Epithelial cell of prostate (primary cell): ENCODE results near the gene ZFHX3.

Experiments used
- DNase-seq: peaks from one replicate; pipeline ENCODE4 v3.0.0-alpha.2; 2011; ENCODE audit warnings: low read depth, low spot score
- H3K27ac ChIP-seq: fragments of 450-650 bp; 2 replicates; pipeline ENCODE4 v1.5.1; 2017; ENCODE audit warnings: mild to moderate bottlenecking

ZFHX3 gene

DNA sequence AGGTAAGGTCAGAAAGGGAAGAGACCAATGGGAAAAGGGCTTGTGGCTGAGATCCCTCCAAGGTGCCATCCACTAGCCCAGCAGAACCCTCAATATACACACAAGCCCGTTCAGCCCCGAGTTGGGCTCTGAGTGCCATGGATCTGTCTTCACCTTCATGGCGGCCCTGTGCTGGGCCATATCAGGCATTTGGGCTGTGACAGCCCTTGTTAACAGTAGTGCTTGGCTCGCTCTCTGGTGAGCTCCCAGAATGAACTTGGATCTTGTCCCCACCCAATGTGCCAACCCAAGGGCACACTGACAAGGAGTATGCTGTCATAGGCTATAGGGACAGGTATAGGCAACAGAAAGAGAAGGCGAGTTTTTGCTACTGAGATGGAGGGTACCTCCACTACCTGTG lies 182.7 kb downstream of the ZFHX3 start:
- no peak for DNase-seq
- no peak overlapping the region for H3K27ac ChIP-seq

DNA sequence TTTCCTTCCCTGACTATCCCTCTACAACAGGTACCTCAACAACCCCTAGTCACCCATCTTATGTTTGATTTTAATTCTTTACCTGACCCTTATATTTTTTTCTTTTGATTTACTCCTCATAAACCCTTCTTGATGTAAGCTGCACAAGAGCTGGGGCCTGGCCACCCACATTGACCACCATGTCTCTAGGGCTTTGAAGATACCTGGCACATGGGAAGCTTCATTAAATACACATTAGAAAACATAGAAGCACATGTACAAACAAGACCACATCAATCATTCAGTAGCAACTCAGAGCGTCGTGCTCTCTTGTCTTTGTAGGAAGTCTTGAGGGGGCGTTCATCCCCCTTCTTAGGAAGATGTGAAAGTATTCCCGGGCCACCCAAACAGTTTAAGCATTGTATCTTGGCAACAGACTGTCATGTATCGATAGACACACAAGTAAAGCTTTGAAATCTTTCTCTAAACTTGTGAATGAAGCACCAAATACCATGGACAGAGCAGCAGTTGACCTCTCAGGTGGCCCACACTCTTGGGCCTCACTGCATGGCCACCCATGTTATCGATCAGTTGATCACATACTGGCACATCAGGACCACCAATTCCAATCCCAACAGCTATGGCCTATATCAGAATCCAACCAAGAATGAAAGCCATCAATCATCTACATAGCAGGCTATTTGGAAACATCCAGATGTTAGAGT lies 183.6 kb downstream of the ZFHX3 start:
- no peak overlapping the region for H3K27ac ChIP-seq
- DNase-seq, result no peak

DNA sequence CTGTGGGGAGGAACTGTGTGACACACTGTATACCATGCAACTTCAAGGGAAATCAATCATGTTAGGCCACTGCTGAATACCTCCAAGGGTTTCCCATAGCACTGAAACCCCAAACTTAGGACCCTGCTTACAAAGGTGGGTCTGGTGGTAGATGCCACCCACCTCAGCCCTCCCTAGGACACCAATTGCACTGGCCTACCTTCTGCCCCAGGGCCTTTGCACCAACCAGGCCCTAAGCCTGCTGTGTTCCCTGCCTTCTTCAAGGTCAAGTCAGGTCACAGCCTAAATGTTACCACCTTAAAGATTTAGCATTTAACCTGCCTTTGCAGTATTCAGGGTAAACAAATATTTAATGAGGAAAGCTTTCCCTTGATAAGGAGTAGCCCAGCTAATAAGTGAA lies 185.8 kb downstream of the ZFHX3 start:
- H3K27ac ChIP-seq, result no peak overlapping the region
- DNase-seq, result no peak

DNA sequence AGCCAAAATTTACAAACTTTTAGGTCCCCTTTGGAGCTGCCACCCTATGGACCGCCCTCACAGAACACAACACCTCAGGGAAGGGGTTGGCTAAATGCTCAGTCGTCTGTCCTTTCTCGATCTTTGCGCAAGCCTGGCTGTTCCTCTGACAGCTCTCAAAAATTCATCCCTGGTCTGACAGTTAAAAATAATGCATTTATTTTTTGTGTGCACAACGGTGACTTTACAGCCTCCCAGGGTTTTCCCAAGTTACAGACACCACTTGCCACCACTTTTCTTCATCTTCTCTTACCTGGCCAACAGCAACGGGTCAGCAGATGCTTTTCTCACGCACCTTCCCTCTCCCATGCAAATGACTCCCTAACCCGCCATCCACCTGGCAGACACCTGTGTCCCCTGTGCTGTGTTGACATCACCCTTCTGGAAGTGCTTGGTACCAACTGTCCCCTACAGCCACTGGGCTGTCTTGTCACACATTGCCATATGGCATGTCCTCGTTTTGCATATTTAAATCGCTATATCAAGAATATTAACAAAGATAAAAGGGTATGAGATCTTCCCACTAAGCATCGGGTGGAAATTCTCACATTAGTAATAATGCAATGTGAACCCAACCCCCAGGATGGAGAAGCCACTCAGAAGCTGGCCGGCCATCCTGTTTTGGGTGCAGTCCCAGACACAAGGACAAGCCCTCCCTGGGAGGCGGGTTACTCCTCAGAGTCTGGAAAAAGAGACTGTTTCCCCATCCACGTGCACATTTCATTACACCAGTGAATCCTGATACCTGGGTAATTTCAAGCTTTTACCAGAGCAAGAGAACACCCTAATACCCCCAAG lies 187.0 kb downstream of the ZFHX3 start:
- no peak for DNase-seq
- H3K27ac ChIP-seq, result no peak overlapping the region

DNA sequence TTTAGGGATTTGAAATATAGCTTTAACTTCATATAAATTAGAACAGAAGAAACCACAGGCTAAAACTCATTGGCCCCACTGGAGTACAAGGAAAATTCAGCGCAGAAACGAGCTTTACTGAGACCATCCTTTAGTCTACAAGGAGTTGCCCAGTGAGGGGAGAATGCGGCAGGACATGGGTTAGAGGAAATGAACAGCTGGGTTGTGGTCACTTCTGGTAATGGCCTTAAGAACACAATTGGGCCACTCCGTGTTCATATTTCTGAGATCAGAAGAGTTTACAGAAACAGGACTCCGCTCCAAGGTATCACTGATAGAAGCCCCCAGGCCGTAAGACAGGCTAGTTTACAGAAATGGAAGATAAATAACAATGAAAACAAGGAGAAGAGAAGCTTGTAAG lies 188.3 kb downstream of the ZFHX3 start:
- DNase-seq, result no peak

DNA sequence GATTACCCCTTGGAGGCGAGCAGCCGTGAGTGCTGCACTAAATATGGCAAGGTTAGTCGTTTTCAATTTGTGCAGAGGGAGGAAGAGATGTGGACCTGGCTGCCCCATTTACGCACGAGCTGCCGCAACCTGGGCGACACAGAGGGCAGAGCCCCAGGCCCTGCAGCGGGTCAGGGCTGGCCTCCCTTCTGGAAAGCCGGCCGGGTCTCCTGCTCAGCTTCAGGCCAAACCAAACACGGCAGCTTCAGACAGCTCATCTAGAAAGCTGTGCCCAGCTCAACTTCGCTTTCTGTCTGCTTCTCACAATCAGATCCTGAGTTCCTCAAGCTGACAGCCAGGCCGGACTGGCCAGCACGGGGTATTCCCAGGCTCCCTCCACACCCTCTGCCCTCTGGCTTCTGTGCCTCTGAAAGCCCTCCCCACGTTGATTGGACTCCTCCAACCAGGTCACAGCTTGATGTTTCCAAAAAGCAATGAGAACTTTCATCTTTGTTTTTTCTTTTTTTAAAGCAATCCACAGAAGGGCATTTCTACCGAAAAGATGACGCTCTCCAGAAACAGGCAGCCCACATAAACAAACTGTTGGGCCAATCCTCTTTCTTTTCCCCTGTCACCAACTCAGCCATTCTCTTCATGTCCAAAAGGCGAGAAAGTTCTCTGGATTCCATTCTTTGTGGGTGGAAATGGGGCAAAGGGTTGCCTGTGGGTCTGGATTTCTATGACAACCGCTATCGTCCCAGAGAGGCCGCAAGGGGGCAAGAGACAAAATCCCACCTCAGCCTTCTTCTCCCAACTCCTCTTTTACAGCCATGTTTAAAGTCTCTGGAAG lies 189.0 kb downstream of the ZFHX3 start:
- DNase-seq, result no peak
- no peak overlapping the region for H3K27ac ChIP-seq

More for the DNA sequence above, 188.3 kb downstream of the ZFHX3 start:
- no peak overlapping the region for H3K27ac ChIP-seq

DNA sequence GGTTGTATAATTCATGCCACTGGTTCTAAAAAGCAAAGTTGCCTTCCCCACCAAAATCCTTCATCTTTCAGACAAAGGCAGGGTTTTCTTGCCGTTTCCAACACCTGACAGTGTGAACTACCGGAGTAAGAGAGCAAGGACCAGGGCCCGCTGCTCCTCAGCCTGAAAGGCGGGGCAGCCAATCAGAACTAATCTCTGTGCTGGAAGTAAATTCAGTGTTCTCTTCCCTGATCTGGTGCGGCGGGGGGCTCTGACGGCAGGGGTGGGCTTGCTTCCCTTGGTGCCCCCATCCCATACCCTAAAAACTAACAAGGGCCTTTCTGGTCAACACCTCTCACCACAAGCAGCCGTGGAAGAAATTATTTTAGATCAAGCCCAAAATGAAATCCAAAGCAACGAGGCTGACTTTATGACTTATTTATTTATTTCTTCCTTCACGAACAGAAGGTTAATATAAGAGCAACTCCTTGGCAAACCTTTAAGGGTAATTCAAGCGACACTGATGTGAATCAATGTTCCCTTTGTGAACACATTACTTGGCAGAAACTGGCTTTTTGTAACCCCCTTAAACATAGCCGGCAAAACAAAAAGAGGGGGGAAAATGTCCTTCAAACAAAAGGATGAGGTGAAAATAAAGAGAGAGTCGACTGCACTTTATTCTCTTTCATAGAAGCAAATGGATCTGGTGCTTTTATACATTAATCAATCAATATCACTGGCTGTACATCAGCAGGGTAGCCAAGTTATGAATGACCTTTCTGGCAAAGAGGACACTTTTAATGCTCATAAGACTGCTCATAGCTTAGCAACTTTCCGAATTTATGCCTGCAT lies 189.9 kb downstream of the ZFHX3 start:
- no peak overlapping the region for H3K27ac ChIP-seq
- no peak for DNase-seq

DNA sequence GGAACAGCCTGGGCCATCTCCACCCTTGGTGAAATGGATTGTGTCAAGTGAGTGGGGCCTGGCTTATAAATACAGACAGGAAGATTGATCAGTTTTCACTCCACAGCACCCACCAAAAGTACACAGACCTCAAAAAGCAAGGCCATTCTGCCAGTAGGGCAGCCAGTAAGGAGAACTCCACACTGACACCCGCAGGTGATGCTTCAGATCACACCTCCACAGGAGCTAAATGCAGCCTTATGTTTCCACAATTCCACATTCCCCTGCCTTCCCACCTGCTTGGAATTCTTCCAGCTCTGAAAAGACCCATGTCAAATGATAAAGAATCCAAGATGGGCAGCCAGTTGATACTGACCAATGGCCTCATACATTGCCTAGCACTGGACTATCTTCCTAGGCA lies 191.1 kb downstream of the ZFHX3 start:
- H3K27ac ChIP-seq, result no peak overlapping the region

DNA sequence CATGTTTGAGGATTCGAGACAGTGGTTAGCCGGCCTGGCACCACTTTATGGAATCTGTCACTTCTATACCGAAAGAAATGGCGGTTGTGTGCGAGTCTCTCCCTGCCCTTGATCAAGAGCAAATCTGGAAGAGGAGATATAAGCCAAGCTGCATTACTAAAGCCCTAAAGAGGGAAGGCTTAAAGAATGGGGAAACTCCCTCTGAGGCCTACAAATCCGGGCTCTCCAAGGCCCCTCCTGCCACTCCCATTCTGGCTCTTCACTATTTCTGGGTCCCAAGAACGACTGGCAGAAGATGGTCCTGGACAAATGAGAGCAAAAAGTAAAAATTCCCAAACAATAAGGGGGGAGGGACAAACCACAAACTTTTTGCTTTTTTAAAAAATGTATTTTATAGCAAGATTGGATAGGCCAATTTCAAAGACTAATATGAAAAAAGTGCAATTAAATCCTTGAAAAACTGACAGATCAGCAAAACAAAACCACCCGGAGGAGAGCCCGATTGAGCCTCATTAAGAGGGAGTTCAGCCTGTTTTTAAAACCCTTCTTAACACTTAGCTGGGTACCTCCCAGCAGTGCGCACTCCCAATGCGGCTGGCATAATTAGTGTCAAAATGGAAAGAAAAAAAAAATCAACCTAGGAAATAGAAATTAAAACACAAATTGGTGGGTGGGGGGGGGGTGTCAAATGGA lies 193.5 kb downstream of the ZFHX3 start:
- DNase-seq, result no peak
- H3K27ac ChIP-seq, result no peak overlapping the region

More for the DNA sequence above, 191.1 kb downstream of the ZFHX3 start:
- DNase-seq, result no peak

DNA sequence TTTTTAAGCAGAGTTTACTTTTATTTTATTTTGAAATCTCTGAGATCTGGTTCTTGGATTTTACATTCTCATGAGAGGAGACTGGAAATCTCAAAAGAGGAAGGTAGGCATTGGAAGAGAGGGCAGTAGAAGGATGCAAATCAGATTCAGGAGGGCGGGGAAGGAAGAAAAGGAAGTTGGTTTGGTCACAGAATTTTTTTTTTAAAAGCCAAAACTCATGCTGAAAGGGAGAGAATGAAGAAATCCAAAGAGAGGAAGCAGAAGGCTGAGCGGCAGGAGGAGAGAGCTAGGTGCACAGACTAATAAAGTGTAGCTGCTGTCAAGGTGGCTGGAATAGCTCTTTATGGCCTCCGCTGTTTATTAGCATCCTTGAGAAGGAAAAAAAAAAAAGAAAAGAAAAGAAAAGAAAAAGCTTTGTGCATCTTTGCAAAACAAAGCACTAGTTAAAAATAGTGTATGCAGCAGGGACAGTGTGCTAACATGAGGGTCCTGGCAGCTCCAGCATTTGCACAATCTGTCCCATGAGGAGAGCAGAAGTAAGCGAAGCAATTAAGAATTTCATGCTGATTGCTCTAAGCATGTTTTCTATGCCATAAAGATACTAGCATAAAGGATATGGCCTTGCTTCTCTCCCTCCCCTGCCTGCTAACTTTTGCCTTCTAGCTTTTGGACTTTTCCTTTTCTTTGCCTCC lies 194.2 kb downstream of the ZFHX3 start:
- no peak overlapping the region for H3K27ac ChIP-seq
- no peak for DNase-seq

DNA sequence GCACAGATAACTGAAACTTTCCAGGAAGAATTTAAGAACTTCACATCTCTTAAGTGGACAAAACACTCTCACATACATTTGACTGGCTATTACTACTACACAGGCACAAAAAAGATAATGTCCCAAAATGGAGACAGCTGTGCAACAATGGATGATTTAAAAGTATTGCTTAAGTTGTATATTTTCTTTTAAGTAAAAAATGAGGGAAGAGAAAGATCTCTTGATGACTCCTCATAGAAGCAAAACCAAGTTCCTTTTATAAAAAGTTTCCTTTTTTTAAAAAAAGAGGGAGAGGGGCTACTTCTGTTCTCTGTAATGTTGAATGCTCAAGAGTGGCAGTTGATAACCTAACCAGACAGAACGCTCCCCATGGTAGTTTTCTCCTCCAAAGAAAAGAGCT lies 195.5 kb downstream of the ZFHX3 start:
- no peak overlapping the region for H3K27ac ChIP-seq
- no peak for DNase-seq

DNA sequence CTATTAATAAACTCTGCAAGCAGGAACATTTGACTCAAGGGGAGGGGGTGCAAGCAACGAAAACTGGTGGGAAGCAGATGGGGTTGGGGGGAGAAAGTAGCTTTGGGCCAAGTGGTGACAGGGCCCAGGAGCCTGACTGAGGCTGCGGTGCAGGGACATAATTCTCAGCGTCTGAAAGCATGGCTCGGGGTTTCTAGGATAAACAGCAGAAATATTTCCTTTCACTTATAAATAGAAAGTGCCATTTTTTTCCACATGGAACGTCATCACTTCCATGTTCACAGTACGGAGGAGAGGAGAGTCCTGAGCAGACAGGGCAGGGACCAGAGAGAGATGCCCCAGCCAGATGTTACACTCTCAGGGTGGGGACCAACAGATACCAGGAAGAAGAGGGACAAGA lies 197.1 kb downstream of the ZFHX3 start:
- no peak overlapping the region for H3K27ac ChIP-seq
- DNase-seq, result no peak

DNA sequence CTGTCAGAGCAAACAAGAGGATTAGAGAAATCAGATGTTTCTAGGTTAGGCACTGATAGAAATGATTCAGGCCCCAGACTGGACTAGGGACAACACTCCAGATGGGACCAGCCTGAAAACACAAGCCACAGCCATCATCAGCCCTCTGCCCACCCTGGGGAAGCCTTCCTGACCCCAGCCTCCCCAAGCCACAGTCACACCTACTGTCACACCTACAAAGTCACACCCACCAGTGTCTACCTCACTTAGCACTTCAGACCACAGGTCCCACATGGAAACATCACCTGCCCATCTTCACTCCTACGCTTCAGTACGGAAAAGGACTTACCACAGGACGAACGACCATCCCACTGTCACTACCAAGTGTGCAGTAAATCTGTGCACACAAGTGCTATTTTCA lies 197.9 kb downstream of the ZFHX3 start:
- DNase-seq, result no peak
- H3K27ac ChIP-seq, result no peak overlapping the region

DNA sequence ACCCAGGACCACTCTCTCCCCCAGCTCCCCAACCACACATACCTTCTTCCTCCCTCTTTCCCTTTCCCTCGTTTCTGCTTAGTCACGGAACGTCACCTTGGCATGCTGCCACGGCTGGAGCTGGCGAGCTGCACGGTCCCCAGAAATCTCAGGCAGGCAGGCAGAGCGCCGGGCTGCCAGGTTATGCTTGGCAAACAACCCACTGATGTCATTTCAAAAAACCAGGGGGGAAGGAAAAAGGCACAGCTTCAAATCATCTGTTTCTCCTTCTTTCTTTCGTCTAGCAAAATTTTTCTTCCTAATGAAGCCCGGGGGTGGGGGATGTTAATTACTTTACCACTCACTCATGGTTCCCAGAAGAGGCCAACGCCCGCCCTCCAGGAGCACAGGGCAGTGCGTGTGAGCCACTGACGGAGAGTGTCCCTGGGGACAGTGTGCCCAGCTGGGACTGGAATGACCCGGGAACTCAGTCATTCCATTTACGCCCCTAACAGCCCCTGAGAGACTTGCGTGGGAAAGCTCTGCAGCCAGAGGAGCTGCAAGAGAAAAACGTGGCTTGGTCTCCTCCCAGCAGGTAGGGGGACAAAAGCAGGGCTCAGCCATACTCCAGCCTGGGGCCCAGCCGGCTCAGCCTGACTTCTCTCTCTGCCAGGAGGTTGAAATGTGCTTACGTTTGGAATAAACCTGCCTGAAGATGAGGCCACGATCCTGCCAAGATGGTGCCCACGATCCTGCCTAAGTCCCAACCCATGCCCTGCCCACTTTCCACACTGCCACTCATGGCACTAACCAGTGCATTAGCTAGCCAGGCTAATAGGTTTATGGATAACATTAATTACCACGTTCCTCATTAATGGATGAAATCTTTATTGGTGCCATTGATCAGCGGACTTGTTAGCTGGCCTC lies 198.9 kb downstream of the ZFHX3 start:
- DNase-seq, result peak; percentile 31
- H3K27ac ChIP-seq, result peak overlapping the region; percentile 37

DNA sequence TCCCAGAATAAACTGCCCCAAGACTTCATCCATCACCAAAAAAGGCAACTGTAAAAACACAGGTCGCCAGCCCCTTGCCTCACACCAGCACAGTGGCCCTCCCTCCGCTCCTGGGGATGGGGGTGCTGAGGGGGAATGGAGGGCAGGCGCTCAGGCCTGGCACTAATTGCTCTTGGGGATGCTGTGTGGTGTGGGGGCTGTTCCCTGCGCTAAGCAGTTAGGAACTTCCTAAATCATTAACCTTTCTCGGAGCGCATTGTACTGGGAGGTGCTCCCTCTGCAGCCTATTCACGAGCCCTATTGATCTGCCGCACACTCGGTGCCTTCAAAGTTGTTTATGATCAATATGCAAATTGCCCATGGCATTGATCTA lies 199.9 kb downstream of the ZFHX3 start:
- no peak for DNase-seq

DNA sequence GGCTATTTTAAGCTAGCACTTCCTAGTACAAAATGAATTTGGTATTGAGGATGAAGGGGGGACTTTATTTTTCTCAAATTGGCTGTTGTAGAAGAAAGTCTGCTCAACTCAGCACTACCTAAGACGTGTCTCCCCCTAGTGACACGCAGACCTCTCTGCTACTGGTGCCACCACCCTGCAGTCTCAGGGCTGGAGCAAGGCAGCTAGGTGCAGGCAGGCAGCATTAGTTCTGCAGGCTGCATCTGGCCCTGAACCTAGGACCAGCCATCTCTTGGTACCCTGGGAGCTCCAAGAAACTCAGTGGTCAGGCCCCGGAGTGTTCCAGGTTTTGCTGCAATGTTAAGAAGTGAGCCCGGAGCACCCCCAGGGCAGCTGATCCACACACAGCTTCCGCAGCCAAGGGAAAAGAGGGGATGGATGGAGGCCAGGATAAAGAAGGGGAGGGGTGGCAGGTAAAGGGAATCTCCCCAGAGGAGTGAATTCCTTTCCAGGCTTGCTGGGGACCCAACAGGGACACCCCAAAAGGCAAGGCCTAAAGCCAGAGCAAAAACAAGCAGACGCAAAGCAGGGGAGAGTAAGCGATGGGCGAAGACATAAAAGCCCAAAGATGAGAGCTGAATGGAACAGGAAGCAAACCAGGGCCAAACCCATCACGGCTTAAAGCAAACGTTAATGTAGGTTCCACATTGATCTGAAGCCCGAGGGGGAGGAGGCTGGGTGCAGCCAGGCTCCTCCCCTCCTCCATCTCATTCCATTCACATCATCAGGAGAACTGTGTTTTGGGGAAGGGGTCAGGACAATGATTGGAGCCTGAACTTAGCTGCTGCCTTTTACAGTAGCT lies 200.5 kb downstream of the ZFHX3 start:
- no peak for DNase-seq
- no peak overlapping the region for H3K27ac ChIP-seq

More for the DNA sequence above, 199.9 kb downstream of the ZFHX3 start:
- no peak overlapping the region for H3K27ac ChIP-seq

DNA sequence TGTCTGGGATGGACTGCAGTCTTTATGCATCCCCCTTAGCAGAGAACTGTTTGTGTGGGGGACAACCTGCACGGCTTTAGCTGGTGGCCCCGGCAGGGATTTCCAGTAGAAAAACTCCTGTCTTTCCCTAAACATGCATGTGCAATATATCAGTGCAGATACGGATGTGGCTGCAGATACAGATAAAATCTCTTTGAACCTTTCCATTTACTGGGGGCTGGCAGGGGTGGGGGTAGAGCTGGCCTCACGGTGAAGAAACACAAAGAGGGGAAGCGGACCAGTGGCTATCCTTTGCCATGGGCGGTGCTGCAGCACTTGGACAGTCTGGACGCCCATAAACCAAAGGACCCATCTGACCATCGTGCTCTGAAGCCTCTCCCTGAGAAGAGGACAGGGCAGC lies 201.3 kb downstream of the ZFHX3 start:
- no peak overlapping the region for H3K27ac ChIP-seq

More for the DNA sequence above, 201.3 kb downstream of the ZFHX3 start:
- DNase-seq, result no peak
